CD4-positive, alpha-beta T cell treated with Interleukin-4 for 1 hour (primary cell): Measurements from ENCODE around the gene ZNF398.
A peak's percentile ranks its signal among the peaks of the same experiment; 100 is the strongest.

Experiments
- DNase-seq, 2 donors: peaks; one replicate each; pipeline ENCODE4 v3.0.0-alpha.2; 2020 to 2022

ZNF398 gene

DNA sequence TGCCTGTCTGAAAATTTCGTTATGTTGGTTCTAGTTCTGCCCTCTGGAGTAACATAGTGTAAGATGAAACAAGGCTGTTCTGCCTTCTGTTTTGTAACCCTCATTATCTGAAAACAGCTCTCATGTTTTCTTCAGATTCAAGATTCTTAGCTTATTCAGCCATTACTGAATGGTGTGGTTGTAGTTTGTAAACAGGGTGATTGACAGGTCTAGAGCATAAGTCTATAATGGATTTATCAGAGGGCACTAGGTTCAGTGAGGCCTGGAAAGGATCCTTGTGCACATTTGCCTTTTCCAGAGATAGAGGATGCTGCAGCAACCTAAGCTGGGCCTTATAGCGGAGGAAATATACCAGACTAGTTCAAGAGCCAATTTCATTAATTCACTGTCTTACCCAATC, 6.1 kb downstream of the ZNF398 start:
- DNase-seq: no peak

DNA sequence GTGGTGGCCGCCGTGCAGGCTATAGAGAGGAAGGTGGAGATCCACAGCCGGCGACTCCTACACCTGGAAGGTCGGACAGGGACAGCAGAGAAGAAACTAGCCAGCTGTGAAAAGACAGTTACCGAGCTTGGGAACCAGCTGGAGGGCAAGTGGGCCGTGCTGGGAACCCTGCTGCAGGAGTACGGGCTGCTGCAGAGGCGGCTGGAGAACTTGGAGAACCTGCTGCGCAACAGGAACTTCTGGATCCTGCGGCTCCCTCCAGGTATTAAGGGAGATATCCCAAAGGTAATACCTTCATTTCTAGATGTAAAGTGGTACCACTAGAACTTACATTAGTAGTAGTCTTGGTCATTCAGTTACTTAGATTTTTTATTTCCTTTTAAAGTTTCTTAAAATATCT, 6.8 kb downstream of the ZNF398 start:
- no peak for DNase-seq

DNA sequence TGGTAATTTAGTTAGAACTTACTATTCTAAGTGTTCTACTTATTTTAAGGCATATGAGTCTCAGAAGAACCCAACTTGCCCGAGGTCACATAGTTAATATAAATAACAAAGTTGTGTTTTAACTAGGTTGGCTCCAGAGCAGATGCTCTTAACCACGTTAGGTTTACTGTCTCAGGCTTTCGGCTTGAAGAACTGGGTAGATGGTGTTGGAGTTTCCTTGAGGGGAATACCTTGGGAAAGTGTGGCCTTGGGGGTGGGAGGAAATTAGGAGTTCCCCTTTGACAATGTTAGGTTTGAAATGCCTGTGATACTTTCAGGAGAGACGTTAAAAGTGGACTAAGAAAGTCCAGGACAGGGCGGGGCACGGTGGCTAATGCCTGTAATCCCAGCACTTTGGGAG, 9.6 kb downstream of the ZNF398 start:
- DNase-seq: no peak

DNA sequence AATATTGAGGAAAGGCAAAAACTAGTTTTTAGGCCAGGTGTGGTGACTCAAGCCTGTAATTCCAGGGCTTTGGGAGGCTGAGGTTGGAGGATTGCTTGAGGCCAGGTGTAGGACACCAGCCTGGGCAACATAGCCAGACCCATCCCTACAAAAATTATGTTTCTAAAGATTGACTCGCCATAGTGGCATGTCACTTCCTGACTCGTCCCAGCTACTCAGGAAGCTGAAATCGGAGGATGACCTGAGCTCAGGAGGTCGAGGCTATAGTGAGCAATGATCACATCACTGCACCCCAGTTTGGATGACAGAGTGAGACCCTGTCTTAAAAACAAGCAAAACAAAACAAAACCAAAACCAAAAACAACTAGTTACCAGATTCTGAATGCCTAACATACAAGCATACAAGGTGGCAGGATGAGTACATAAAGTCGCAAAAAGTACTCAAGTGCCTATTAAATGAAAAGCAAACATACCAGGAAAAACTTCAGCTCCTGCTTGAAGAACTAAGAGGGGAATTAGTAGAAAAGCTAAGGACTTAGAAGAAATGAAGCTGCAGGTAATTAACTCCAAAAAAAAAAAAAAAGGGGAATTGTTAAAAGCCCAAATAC, 14.1 kb downstream of the ZNF398 start:
- DNase-seq: no peak

DNA sequence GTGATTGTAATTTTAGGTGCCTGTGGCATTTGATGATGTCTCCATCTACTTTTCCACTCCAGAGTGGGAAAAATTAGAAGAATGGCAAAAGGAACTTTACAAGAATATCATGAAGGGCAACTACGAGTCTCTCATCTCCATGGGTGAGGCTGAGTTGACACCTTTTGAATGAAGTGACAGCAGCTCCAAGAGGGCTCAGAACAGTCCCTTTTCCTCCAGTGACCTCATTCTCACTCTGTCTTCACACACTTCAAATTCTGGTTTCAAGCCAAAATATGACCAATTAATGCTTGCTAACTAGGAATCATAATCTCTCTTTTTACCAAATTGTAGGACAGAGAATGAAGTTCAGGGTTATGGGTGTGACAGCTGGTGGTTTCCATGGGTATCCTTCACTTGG, 18.9 kb downstream of the ZNF398 start:
- no peak for DNase-seq

DNA sequence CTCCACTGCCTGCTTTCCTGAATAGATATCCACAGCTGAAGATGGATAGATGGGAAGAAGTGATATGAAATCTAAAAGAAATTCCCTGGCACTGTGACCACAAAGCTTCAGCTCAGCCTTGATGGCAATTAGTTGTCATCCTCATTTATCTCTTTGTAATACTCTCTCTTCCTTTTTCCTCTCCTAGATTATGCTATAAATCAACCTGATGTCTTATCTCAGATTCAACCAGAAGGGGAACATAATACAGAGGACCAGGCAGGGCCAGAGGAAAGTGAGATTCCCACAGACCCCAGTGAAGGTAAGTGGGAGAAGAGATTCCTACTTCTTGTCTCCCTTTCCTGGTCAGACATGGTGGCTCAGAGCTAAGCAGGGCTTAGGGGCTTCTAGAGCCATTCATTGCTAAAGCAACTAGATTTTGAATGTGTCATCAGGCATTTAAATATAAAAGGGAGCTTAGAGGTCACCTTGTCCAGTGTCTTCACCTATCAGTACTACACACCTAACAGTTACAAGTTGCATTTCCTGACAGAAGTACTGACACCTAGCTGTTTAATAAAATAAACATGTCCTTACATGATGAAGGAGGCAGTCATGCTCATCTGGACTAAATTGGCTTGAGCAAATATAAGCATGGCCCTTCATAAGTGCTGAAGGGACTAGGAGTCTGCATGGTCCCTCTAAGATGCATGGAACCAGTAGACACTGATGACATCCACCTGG, 19.5 kb downstream of the ZNF398 start:
- DNase-seq: no peak

DNA sequence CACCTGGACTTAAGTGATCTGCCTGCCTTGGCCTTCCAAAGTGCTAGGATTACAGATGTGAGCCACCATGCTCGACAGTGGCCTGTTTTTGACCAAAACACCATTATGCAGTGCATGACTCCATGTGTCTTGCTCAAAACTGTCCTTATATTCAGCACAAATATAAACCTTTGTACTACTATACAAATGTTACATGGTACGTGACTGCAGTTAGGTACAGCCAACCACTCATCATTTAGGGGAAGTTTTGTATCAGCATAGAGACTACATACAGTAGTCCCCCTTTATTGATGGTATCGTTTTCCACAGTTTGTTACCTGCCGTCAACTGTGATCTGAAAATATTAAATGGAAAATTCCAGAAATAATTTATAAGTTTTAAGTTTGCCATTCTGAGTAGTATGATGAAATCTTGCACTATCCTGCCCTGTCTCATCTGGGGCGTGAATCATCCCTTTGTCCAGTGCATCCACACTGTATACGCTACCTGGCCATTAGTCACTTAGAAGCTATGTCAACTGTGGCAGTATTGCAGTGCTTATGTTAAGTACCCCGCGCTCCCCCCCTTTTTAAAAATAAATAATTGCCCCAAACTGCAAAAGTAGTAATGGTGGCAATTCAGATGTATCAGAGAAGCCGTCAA, 24.8 kb downstream of the ZNF398 start:
- no peak for DNase-seq

DNA sequence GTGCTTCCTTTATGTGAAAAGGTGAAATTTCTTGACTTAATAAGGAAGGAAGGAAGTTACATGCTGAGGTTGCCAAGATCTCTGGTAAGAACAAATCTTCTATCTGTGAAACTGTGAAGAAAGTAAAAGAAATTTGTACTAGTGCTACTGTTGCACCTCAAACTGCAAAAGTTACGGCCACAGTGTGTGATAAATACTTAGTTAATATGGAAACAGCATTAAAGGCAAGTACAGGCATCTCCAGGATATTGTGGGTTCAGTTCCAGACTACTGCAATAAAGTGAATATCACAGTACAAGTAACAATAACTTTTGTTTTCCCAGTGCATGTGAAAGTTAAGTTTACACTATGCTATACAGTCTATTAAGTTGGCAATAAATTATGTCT, 25.3 kb downstream of the ZNF398 start:
- DNase-seq: no peak

DNA sequence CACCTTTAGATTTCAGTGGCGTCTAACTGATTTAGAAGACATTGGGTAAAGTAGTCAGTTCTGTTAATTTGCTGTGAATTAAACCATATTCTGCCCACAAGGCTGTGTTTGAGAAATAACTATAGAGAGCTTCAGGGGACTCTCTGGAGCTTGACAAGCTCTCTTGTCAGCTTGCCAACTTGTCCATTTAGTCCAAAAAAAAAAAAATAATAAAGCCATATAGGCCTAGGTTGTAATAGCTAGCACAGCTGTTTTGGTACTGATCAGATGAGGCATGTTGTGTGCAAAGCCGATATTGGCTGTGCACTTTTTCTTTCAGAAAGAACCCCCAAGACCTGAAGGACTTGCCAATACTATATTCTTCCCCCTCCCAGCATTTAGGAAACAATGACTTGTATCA, 27.9 kb downstream of the ZNF398 start:
- no peak for DNase-seq

DNA sequence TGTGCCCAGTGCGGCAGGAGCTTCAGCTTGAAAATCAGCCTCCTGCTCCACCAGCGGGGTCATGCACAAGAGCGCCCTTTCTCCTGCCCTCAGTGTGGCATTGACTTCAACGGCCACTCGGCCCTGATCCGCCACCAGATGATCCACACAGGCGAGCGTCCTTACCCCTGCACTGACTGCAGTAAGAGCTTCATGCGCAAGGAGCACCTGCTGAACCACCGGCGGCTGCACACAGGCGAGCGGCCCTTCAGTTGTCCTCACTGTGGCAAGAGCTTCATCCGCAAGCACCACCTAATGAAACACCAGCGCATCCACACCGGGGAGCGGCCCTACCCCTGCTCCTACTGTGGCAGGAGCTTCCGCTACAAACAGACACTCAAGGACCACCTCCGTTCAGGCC, 32.0 kb downstream of the ZNF398 start:
- no peak for DNase-seq

DNA sequence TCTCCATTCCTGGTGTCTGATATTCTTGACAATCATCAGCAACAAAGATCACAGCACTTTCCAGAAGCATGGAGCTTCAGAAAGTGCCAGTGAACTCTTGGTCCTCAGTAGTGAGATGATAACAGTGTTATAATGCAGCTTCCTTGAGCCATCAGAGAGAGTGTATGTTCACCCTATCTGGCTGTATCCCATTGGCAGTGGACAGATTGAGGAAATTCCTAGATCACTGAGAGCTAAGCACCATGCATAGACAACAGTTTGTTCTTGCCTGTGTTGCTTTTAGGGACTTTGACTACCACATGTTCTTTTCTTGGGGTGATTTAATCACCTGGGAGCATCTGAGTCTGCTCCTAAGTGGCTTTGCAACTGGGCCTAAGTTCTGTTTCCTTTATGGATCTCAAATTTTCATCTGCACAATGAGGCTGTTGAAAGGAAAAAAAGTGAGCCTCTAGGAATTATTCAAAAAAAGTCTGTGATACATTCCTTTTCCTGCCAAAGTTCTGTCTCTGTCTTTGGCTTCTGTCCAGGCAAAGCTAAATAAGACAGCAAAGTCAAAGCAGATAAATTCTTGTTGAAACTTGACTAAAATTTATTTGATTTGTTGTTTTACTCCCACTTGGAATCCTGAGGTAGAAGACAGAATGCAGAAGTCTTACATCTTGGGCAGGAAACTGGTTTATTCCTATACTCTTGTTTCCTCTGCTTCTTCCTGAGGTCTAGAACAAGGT, 33.6 kb downstream of the ZNF398 start:
- no peak for DNase-seq

DNA sequence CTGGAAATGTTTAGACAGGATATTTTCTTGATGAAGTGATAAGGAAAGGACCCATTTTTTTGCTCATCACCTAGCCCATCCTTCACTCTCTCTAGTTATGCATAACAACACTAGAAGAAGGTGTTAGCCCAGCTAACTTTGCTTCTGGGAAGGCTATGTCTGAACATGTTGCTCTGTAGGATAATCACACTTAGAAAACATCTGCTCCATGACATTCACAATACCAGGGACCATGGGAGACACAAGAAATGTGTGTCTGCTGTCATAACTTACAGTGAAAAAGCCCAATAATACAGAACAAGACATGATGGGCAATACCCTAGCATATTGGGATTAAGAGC, 34.2 kb downstream of the ZNF398 start:
- DNase-seq: no peak

DNA sequence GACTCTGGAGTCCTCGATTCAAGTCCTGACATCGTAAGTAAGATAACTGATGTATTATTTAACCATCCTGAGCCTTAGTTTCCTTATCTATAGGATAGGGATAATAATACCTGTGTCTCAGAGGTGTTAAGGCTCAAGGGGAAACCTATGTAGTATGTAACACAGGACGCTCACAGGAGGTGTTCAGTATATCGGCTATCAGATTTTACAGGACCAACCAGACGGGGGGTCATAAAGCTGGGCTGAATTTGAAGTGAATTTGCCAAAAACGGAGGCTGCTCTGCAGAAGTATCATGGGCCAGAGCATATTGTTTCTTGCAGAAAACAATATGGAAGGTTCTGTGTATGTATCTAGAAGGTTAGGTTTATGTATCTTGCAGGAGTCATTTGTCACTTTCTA, 37.0 kb downstream of the ZNF398 start:
- DNase-seq: no peak

DNA sequence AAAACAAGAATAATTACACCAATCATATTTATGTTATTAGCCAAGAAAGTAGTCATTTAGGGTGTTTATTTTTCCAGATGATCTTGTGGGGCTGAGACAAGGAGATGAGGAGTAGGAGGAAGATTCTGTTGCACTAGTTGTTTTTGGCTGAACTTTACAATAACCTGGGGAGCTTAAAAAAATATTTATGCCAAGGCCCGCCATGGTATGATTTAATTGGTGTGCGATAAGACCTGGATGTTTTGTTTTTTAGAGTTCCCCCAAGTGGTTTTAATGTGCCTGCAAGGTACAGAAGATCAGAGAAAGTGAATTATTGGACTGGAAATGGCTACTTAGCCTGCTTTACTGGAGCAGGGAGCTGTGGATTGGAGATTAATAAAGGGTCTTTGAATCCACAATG, 41.0 kb downstream of the ZNF398 start:
- DNase-seq: no peak

DNA sequence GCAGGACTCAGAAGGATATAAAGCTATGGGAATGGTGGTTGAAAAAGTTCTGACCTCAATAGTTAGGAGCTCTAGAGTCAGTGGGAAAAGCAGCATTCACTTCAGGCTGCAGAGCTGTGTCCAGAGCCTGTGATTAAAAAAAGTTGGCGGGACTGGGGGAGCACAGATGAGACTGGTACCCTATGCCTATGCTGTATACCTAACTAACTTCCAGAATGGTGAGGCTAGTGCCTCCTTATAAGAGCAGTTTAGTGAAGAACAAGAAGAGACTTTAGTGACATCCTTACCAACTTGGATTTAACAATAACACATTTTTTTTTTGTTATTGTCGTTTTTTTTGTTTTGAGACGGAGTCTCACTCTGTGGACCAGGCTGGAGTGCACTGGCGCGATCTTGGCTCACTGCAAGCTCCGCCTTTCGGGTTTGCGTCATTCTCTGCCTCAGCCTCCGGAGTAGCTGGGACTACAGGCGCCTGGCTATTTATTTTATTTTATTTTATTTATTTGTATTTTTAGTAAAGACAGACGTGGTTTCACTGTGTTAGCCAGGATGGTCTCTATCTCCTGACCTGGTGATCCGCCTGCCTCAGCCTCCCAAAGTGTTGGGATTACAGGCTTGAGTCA, 41.5 kb downstream of the ZNF398 start:
- no peak for DNase-seq

DNA sequence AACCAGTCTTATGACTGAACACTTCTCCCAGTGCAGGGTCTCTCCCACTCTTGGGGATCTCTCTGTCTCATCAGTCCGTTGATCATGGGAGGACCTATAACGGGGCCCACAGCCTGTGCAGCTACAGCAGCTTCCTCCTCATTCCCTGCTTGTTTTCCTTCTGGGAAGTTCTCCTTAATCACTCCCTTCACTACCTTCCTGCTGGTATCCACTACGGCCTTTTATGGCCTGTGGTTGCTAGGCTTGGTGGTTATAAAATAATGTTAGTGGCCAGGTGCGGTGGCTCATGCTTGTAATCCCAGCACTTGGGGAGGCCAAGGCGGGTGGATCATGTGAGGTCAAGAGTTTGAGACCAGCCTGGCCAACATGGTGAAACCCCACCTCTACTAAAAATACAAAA, 44.6 kb downstream of the ZNF398 start:
- DNase-seq: no peak

DNA sequence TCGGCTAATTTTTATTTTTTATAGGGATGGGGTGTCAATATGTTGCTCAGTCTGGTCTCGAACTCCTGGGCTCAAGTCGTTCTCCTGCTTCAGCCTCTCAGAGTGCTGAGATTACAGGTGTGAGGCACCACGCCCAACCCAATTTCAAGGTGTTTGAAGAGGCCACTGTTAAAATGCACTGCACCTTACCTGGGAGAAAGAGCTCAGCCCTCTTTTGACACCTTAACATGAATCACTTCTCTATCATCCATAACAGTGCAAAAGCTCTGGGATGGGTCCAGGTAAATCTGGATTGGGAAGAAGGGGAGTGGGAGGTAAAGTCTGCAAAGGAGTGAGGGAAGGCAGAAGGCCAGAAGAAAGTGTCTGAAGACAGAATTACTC, 47.5 kb downstream of the ZNF398 start:
- no peak for DNase-seq

DNA sequence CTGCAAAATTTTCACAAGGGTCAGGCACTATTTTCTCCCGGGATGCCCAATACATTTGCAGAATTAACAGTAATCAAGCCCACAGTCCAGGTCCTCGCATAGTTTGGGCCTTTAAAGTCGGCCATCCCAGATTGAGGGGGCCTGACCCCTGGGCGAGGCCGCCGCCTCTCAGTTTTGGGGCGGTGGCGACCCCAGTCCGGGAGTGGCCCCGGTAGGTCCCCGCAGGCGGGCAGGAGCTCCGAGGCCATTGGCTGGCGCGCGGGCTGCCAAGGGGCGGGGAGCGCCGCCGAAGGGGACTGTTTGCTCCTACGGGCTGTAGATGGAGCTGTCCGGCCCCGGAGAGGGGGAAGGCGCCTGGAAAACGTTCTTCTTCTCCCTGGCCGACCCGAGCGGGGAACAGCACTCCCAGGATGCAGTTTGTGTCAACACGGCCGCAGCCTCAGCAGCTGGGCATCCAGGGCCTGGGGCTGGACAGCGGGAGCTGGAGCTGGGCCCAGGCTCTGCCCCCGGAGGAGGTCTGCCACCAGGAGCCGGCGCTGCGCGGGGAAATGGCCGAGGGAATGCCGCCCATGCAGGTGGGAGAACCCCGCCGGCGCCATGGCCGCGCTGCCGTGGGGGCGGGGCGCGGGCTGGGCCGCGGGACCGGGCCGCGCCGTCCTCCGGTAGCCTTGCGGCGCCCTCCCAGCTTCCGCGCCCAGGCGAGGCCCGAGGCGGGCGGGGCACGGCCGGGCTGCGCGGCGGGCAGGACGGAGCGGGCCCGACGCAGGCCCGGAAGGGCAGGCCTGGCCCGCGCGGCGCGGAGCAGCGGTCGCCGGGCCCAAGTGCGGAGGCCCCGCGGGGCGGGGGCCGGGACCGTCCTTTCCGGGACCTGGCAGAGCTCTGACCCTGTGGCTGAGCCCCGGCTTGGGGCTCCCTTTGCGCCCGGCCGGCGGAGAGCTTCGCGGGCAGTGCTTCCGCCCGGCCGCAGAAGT, 48.2 kb downstream of the ZNF398 start, which contains the start of gene ZNF282:
Gene ZNF282 (plus strand): TSS at position 367 of the 971 bp plus-strand sequence. CDS start 44 bp downstream, at position 411.
- peak; percentile 65 to 68 for DNase-seq

DNA sequence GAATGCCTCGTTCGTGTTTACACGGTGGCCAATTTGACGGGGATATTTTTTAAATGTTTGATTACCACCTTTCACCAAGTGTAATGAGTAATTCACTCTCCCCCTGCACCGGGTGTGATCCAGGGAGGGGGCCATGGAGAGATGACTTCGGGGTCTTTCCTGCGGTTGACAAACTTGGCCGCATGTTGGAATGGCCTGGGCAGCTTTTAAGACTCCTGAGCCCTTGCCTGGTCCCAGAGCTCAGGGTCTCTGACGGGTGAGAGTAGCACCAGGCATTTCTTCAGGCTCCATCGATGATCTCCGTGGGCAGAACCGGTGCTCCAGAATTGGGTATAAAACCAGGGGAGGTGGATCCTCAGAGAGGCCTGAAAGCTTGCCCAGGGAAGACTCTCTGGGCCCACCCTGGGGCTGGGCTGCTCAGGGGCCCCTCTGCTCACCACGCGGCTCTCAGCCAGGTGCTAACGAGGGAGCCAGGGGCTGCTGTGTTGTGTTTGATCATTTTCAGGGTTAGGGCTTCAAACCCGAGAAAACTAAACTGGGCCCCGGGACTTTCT, 49.0 kb downstream of the ZNF398 start:
- peak in 1 of 2 donors; percentile 8 for DNase-seq

DNA sequence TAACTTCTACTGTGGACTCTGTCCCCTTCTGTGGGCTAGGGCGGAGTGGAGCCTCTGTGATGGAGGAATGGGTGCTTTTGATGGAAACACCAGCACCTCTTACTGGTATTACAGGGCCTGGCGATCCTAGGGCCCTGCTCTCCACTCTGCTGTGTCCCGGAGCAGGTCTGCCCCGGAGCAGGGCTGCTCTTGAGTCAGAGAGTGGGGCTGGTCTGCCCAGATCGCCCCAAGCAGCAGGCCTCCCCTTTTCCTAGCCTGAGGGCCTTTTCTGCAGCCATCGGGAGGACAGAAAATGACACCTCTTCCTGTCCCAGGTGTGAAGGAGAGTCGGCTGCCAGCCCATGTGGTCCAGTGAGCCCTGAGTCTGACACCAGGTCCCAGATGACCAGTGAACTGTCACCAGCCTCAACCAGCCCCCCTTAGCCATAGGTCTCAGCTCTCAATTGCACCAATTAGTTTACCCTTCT, 49.5 kb downstream of the ZNF398 start:
- DNase-seq: no peak

DNA sequence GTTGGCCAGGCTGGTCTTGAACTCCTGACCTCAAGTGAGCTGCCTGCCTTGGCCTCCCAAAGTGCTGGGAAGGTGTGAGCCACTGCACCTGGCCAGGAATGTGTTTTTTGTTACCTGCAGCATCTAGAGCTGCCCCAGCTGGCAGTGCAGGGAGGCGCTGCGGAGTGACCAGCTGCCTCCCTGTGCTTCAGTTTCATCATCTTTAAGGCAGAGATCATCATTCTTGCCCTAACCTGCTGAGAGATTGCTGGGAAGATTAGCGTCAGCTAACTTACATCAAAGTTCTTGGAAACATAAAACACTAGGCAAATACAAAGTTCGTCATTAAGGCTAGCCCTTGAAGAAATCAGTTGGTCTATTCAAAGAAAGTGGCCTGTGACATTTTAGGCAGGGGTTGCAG, 50.4 kb downstream of the ZNF398 start:
- DNase-seq: no peak
